Astrocyte (in vitro differentiated cells and primary cell): ENCODE results near the gene CNKSR2. TPM values are rescaled to one million over a fixed set of nuclear protein-coding genes. Genes with fewer than 3 reads are reported as not detected.

Experiments
- DNase-seq: peaks from one replicate; pipeline ENCODE4 v3.0.0-alpha.2; 2010; ENCODE audit warnings: low read depth
- FAIRE-seq: peaks from 2 replicates; lab custom pipeline; 2011; peaks lifted over from hg19 to GRCh38; lab: Jason Lieb, UNC
- H2AFZ ChIP-seq: 2 replicates; pipeline ENCODE4 v1.6.0; 2012; ENCODE audit warnings: low read depth, low read length, inconsistent platforms
- H3K27ac ChIP-seq: 2 replicates; pipeline ENCODE4 v1.5.1; 2011; ENCODE audit warnings: low read depth, low read length, inconsistent platforms
- H3K27me3 ChIP-seq: 2 replicates; pipeline ENCODE4 v1.6.0; 2011; ENCODE audit warnings: low read length, inconsistent platforms; ENCODE audit not compliant: insufficient read depth
- H3K36me3 ChIP-seq: 2 replicates; pipeline ENCODE4 v1.5.1; 2011; ENCODE audit warnings: low read length, inconsistent platforms; ENCODE audit not compliant: insufficient read depth
- H3K4me1 ChIP-seq: 2 replicates; pipeline ENCODE4 v1.5.1; 2011; ENCODE audit warnings: low read length, inconsistent platforms; ENCODE audit not compliant: insufficient read depth
- H3K4me2 ChIP-seq: 2 replicates; pipeline ENCODE4 v1.6.0; 2012; ENCODE audit warnings: low read length, inconsistent platforms
- H3K4me3 ChIP-seq: 2 replicates; pipeline ENCODE4 v1.5.1; 2011; ENCODE audit warnings: low read depth, mild to moderate bottlenecking, low read length, inconsistent platforms; ENCODE audit not compliant: insufficient read depth
- H3K79me2 ChIP-seq: 2 replicates; pipeline ENCODE4 v1.6.0; 2012; ENCODE audit warnings: mild to moderate bottlenecking, low read length, inconsistent platforms; ENCODE audit not compliant: insufficient read depth
- H3K9ac ChIP-seq: 2 replicates; pipeline ENCODE4 v1.6.0; 2012; ENCODE audit warnings: mild to moderate bottlenecking, low read length, inconsistent platforms
- H3K9me3 ChIP-seq: 2 replicates; pipeline ENCODE4 v1.5.1; 2012; ENCODE audit warnings: low read depth, mild to moderate bottlenecking, low read length, inconsistent platforms; ENCODE audit not compliant: insufficient read depth
- H4K20me1 ChIP-seq: 2 replicates; pipeline ENCODE4 v1.6.0; 2012; ENCODE audit warnings: low read length, inconsistent platforms; ENCODE audit not compliant: insufficient read depth
- H3K27ac Mint-ChIP-seq: one replicate; pipeline ENCODE4 v1.8.0; 2021; ENCODE audit warnings: mild to moderate bottlenecking, mixed read lengths; ENCODE audit not compliant: unreplicated experiment
- H3K27me3 Mint-ChIP-seq: one replicate; pipeline ENCODE4 v1.8.0; 2021; ENCODE audit warnings: low read depth, mixed read lengths; ENCODE audit not compliant: unreplicated experiment
- H3K36me3 Mint-ChIP-seq: one replicate; pipeline ENCODE4 v1.8.0; 2021; ENCODE audit warnings: low read depth, mixed read lengths; ENCODE audit not compliant: unreplicated experiment
- H3K4me1 Mint-ChIP-seq: one replicate; pipeline ENCODE4 v1.8.0; 2021; ENCODE audit warnings: low read depth, mixed read lengths; ENCODE audit not compliant: unreplicated experiment
- H3K4me3 Mint-ChIP-seq: one replicate; pipeline ENCODE4 v1.8.0; 2021; ENCODE audit warnings: mild to moderate bottlenecking, moderate library complexity, mixed read lengths; ENCODE audit not compliant: unreplicated experiment
- H3K9me3 Mint-ChIP-seq: one replicate; pipeline ENCODE4 v1.8.0; 2021; ENCODE audit warnings: mild to moderate bottlenecking, mixed read lengths; ENCODE audit not compliant: unreplicated experiment
- CTCF ChIP-seq: IDR thresholded peaks from 2 replicates; pipeline ENCODE4 v1.5.1; 2011; ENCODE audit warnings: low read depth, mild to moderate bottlenecking, inconsistent platforms, low read length, moderate library complexity; ENCODE audit not compliant: insufficient read depth
- EZH2 ChIP-seq: IDR thresholded peaks from 2 replicates; pipeline ENCODE4 v1.6.1; 2012; ENCODE audit warnings: mild to moderate bottlenecking, low read length, inconsistent platforms; ENCODE audit not compliant: insufficient read depth
- total RNA-seq: library from RNA; stranded (reverse); gene quantifications from 2 replicates; pipeline ENCODE4 v1.2.1, GENCODE V29; 2021

CNKSR2 gene
- total RNA-seq, 1 donor from 2014 or later = 4.1 TPM

GRCh38 chrX:21559417-21559816 is 185.2 kb downstream of the CNKSR2 start:
- H3K4me1 Mint-ChIP-seq = no peaks in the 10 kb centered on the region
- Histone ChIP-seq H3K4me1 (no peaks in the 10 kb centered on the region), H3K27me3 (no peaks in the 10 kb centered on the region), H3K27ac (no peak overlapping the region), H3K79me2 (no peaks in the 10 kb centered on the region), H4K20me1 (no peaks in the 10 kb centered on the region), H2AFZ (no peak overlapping the region), H3K9me3 (no peaks in the 10 kb centered on the region), H3K36me3 (no peaks in the 10 kb centered on the region), H3K9ac (no peak overlapping the region), H3K4me2 (no peak overlapping the region), H3K4me3 (no peak overlapping the region)
- H3K27ac Mint-ChIP-seq = no peak overlapping the region
- no peak overlapping the region for H3K4me3 Mint-ChIP-seq
- H3K27me3 Mint-ChIP-seq = no peaks in the 10 kb centered on the region
- TF ChIP-seq EZH2 (no peak), CTCF (no peak)
- H3K36me3 Mint-ChIP-seq = no peaks in the 10 kb centered on the region
- no peak for FAIRE-seq
- no peak for DNase-seq
- no peaks in the 10 kb centered on the region for H3K9me3 Mint-ChIP-seq

DNA sequence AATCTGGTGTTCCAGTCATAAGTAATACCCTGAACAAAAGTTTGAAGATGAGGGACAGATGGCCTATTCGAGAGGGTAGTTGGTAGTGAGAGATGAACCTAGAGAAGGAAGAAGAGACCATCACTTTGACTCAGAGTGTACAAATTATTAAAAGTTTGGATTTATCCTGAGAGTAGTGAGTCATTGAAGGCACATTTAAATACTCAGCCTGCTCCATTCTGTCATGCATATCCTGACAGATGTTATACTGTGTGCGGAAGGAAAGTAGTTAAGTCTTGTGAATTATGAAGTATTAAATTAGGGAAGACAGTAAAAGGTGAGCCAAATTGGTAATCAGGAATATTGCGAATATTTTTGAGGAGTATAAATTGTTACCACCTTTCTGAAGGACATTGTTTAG is 190.8 kb downstream of the CNKSR2 start:
- H3K27ac ChIP-seq = no peak overlapping the region
- no peaks in the 10 kb centered on the region for H3K4me1 ChIP-seq
- TF ChIP-seq CTCF (no peak), EZH2 (no peak)
- H3K79me2 ChIP-seq = no peaks in the 10 kb centered on the region
- no peaks in the 10 kb centered on the region for H3K36me3 ChIP-seq
- Mint-ChIP-seq H3K27me3 (no peaks in the 10 kb centered on the region), H3K27ac (no peak overlapping the region), H3K4me3 (no peak overlapping the region), H3K9me3 (no peaks in the 10 kb centered on the region), H3K4me1 (no peaks in the 10 kb centered on the region), H3K36me3 (no peaks in the 10 kb centered on the region)
- FAIRE-seq = peak; percentile 55
- no peak for DNase-seq
- no peaks in the 10 kb centered on the region for H4K20me1 ChIP-seq
- no peak overlapping the region for H2AFZ ChIP-seq
- H3K4me3 ChIP-seq = no peak overlapping the region
- no peak overlapping the region for H3K4me2 ChIP-seq
- H3K27me3 ChIP-seq = no peaks in the 10 kb centered on the region
- H3K9ac ChIP-seq = no peak overlapping the region
- H3K9me3 ChIP-seq = no peaks in the 10 kb centered on the region

GRCh38 chrX:21574793-21575192 is 200.6 kb downstream of the CNKSR2 start:
- no peak overlapping the region for H3K4me3 ChIP-seq
- no peaks in the 10 kb centered on the region for H3K4me1 ChIP-seq
- peaks cover 3% of the 10 kb centered on the region for H3K36me3 Mint-ChIP-seq
- H3K9me3 ChIP-seq = no peaks in the 10 kb centered on the region
- DNase-seq (no peak), FAIRE-seq (peak; percentile 39)
- no peaks in the 10 kb centered on the region for H3K27me3 ChIP-seq
- no peak overlapping the region for H3K4me3 Mint-ChIP-seq
- no peak overlapping the region for H3K4me2 ChIP-seq
- TF ChIP-seq CTCF = no peak
- TF ChIP-seq EZH2 = no peak
- H3K27ac ChIP-seq = no peak overlapping the region
- H3K79me2 ChIP-seq = no peaks in the 10 kb centered on the region
- peaks cover 1% of the 10 kb centered on the region for H3K9me3 Mint-ChIP-seq
- H3K4me1 Mint-ChIP-seq = no peaks in the 10 kb centered on the region
- H3K27me3 Mint-ChIP-seq = no peaks in the 10 kb centered on the region
- H3K9ac ChIP-seq = no peak overlapping the region
- no peaks in the 10 kb centered on the region for H4K20me1 ChIP-seq
- no peak overlapping the region for H2AFZ ChIP-seq
- H3K27ac Mint-ChIP-seq = no peak overlapping the region
- H3K36me3 ChIP-seq = no peaks in the 10 kb centered on the region
